ENCODE measurements around the gene EYA2.

EYA2 gene

GRCh38 chr20:47215653-47216397, 321.2 kb downstream of the EYA2 start:
- DNase-seq, result no peak

DNA sequence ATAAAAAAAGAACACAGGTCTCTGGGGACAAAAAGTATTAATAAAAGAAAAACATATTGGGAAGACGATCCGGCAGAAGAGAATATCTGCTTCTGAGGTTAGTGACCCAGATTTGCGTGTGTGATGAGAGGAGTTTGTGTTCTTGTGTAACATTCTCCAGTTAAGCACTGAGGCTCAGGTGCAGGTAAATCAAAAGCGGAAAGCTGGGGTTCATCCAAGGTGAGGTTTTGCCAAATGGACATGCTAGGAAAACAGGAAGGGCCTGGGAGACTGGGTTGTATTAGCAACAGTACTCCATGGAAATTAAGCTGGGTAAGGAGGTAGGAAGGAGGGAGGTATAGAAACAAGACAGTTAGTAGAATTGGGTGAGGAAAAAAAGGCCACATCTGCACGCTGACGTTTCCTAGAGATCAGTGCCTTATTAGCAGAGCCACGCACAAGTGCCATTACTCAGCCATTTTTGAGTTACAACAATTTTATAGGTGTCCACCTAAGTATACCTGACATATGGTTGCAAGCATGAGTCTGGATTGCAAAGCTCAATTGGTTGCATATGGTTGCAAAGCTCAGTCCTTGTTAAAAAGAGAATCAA, 322.3 kb downstream of the EYA2 start:
- DNase-seq, result no peak

- DNase-seq, result no peak
Measured at GRCh38 chr20:47217482-47218446, 323.1 kb downstream of the EYA2 start.

GRCh38 chr20:47220161-47220582, 325.5 kb downstream of the EYA2 start:
- DNase-seq, result no peak

DNA sequence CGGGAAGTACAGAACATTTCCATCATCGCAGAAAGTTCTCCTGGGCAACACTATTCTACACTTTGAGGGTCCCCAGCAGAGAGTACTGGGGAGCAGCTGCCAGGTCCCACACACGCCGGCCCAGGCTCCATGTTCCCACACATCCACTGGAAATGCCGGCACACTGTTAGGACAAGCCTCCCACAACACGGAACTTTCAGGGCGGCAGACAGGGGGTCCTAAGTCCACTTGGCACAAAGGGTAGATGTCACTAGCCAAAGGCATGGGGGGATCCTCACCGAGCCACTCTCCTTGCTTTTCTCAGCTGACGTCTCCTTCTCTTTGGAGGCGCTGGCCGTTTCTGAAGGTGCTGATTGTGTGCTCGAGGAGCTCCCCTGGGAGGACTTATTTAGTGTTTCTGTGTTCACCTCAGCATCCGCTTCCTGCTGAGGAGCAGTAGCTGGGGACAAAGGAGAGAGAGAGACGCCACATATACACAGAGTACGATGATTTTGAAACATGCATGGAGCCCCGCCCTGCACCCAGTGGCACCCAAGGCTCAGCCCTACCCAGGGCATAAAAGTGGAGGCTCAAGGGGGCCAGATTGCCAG, 326.5 kb downstream of the EYA2 start:
- no peak for DNase-seq

DNA sequence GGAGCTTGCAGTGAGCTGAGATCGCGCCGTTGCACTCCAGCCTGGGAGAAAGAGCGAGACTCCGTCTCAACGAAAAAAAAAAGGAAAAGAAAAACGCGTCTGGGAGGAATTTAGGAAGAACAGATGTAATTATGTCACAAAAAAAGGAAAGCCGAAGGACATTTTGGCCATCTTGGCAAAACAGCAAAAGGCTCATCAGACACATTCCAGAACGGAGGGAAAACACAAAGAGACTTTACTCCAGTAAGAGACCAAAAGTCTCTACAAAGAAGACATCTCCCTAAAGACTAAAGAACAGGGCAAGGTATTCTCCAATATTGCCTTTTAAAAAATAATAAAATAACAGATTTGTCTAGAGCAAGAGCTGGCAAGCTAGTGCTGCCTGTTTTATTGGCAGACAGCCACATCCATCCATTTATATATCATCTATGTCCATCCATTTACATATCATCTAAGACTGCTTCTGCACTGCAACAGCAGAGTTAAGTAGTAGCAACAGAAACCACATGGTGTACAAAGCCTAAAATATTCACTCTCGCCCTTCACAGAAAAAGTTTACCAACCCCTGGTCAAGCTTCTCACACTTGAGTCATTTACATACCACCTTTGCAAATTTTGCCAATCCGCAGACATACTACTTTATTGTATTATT, 328.0 kb downstream of the EYA2 start:
- no peak for DNase-seq

GRCh38 chr20:47223896-47224295, 329.3 kb downstream of the EYA2 start:
- DNase-seq, result no peak

- DNase-seq, result no peak
Measured at GRCh38 chr20:47224300-47224791, 329.7 kb downstream of the EYA2 start.

GRCh38 chr20:47224857-47225256, 330.2 kb downstream of the EYA2 start:
- no peak for DNase-seq

DNA sequence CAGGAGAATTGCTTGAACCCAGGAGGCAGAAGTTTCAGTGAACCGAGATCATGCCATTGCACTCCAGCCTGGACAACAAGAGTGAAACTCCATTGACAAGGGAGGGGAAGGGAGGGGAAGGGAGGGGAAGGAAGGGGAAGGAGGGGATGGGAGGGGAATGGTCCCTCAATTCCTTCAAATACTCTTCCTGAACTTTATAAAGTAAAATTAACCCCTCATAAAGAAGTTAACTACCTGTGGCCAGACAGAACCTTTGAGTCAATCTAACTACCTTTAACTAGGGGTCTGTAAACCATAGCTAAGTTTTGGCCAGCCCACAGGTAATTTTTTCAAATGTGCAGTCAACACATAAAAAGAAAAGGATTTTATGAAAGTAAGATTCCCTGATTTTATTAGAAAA, 330.8 kb downstream of the EYA2 start:
- DNase-seq, result no peak

DNA sequence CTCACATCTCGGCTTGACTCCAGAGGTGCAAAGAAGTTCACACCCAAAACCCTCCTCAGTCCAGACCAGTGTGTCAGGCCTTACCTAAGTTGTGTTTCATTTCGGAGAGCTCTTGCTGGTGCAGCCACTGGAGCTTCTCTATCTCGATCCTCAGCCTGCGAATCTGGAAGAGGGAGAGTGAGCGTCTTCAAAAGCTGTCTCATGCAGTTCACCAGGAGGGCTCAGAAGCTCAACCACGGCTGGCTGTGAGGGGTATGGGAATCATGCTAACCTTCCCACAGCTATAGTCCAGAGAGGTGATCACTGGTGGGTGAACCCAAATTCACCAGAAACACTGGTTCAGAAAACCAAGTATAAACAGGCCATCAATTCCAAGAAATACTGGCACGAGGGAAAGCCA, 332.5 kb downstream of the EYA2 start:
- no peak for DNase-seq

- DNase-seq, result no peak
Measured at GRCh38 chr20:47227576-47227975, 332.9 kb downstream of the EYA2 start.

GRCh38 chr20:47228654-47229053, 334.0 kb downstream of the EYA2 start:
- DNase-seq, result no peak

GRCh38 chr20:47230811-47231256, 336.2 kb downstream of the EYA2 start:
- DNase-seq, result no peak

- no peak for DNase-seq
Measured at GRCh38 chr20:47231382-47232039, 336.9 kb downstream of the EYA2 start.

- no peak for DNase-seq
Measured at GRCh38 chr20:47232518-47232917, 337.9 kb downstream of the EYA2 start.

DNA sequence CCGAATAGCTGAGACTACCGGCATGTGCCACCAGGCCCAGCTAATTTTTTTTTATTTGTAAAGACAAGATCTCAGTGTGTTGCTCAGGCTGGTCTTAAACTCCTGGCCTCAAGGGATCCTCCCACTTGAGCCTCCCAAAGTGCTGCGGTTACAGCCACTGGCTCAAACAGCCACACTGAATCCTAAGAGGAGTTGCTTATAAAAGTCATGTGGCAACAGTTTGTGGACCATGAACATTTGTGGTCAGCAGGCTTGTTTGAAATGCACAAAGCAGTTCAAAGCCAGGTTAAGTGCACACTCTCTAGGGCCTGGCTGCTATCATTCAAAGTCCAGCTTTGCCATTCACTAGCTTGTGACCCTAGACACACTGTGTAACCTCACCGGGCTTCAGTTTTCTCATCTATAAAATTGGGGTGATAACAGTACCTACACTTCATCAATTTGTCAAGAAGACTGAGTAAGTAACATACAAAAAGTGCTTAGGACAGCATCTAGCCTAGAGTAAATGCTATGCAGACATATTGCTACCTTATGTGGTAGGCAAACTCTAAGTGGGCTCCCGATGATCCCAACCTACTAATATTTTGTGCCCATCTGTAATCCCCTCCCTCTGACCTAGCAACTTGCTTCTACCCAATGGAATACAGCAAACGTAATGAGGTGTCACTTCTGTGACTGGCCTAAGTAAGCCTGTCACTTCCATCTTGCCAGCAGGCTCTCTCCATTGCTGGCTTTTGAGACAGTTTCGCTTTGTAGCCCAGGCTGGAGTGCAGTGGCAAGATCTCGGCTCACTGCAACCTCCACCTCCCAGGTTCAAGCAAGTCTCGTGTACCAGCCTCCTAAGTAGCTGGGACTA, 338.9 kb downstream of the EYA2 start:
- no peak for DNase-seq

- DNase-seq, result no peak
Measured at GRCh38 chr20:47235111-47235510, 340.5 kb downstream of the EYA2 start.

DNA sequence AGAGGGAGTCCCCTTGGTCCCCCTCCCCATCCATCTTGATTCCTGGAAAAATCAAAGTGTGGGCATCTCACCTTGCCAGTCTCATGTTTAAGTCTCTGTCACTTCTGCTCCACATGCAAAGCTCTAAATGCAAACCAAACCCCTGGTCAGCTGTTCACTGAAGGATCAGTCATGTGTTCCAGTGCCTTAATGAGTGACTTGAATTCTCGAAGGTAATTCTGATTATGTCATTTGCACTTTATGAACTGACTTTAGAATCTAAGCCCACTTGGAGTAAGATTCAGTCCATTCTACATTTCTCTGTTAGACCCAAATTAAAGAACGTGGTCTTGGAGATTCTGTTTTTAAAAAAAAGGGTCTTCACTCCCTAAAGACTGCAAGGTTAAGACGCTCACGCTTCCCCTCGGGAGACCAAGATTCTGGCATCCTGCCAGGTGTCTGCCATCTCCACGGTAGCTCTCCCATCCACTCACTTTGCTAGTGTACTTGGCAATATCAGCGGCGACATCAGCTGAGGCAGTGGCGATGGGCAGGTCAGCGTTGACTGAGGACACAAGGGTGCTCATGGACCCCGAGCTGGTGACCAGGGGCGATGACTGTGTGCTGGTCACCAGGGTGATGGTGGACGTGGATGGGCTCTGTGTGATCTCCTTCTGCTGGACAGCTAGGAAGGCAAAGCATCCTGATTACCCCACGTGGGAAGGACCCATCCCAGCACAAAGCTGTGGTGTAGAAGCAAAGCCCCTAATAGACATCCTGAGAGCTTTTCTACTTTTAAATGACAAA, 341.4 kb downstream of the EYA2 start:
- no peak for DNase-seq

DNA sequence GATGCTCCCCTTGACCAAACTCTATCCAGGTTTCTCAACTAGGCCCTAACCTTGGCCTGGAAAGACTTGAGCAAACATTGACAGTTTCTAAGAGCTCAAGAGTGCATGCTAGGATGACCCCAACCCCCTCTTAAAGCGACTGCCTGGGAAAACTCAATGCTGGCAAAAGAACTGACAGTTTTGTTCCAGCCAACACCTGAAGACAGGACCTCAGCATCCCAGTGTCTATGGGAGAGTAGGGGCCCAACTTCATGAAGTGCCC, 341.9 kb downstream of the EYA2 start:
- no peak for DNase-seq

All from cortex of kidney (tissue), 1 donor.